Measurements from ENCODE around the gene FOXG1. TPM values are rescaled to one million over a fixed set of nuclear protein-coding genes. Genes with fewer than 3 reads are reported as not detected.

The FOXG1 gene
- total RNA-seq, 4 donors from 2014 or later = not detected

DNA sequence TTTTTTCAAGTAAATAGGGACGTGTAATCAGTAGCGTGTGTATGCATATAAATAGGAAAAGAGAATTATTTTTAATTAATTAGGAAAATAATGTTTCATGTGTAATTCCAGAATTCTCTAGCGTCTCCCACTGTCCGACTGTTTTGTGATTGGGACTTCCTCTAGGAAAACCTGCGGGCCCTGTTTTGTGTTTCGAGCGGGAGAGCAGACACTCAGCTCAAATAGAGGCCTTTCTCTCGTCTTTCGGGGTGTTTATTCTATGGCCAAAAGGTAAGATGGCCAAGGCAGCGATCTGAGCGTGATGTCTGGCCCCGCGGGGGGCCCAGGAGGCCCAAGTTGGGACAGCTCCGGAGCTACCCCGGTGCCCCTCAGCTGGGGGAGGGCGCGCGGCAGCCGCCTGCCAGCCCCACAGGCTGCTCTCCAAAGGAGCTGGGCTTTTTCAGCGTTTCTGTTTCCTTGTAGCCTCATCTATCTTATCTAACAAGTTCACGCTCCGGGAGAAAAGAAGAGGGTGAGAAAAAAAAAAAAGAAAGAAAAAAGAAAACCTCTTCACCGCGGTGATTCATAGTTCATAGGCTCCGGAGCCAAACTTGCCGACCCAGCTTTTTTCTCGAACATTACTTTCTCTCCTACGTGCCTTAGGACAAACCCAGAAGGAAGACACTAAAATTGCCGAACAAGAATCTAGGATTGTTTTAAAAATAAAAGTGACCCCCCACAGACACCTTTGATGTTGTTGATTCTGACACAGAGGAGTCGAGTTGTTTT, 7.5 kb upstream of the FOXG1 start:
- Histone ChIP-seq H3K4me3 (no peak overlapping the region), H3K9me3 (no peaks in the 10 kb centered on the region), H3K36me3 (no peaks in the 10 kb centered on the region), H3K27me3 (peaks cover 3 to 98% of the 10 kb centered on the region in 2 donors), H3K27ac (no peak overlapping the region), H3K4me1 (peaks cover 0 to 38% (median 3%) of the 10 kb centered on the region in 4 donors)
- WGBS, 2 donors = 5 to 6% methylated on average over 30 of the region's 30 CpGs
- no peak for TF ChIP-seq POLR2A (IDR thresholded peaks at IDR 0.05)
- TF ChIP-seq, protein P1, sequence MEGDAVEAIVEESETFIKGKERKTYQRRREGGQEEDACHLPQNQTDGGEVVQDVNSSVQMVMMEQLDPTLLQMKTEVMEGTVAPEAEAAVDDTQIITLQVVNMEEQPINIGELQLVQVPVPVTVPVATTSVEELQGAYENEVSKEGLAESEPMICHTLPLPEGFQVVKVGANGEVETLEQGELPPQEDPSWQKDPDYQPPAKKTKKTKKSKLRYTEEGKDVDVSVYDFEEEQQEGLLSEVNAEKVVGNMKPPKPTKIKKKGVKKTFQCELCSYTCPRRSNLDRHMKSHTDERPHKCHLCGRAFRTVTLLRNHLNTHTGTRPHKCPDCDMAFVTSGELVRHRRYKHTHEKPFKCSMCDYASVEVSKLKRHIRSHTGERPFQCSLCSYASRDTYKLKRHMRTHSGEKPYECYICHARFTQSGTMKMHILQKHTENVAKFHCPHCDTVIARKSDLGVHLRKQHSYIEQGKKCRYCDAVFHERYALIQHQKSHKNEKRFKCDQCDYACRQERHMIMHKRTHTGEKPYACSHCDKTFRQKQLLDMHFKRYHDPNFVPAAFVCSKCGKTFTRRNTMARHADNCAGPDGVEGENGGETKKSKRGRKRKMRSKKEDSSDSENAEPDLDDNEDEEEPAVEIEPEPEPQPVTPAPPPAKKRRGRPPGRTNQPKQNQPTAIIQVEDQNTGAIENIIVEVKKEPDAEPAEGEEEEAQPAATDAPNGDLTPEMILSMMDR (IDR thresholded peaks at IDR 0.05) = no peak
- no peak for TF ChIP-seq EP300 (IDR thresholded peaks at IDR 0.05)
- no peak for DNase-seq (ENCODE audit: low spot score in 2 of 2)

DNA sequence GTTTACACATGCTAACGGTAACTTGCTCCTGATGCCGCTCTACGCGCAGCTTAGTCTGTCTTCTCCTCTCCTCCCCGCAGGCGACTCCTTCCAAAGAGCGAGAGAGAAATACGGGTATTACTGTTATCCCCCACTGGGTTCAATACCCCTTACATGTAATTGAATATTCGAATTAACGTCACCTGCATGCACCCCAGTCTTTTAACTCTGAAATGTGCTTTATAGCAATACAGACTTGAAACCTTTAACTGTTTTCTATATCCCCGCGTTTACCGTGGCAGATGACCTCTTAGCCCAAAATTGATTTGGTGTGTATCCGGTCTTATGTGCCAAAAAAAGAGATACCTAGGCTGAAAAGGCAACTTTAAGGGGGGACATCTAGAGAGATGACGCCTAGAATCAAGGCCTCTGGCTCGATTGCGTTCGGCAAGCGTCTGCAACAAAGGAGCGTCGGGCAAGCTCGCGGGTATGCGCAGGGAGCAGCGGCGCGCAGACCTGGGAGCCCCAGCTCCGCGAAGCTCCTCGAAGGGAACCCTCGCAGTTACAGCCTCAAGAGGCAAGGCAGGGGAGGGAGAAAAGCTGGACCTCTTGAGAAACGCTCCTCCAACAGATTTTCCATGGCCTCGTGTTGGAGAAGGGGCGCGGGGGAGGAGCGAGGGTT, 6.8 kb upstream of the FOXG1 start:
- no peak overlapping the region for H3K4me3 ChIP-seq
- WGBS, 2 donors = 4 to 5% methylated on average over 31 to 36 of the region's 36 CpGs
- H3K27ac ChIP-seq = no peak overlapping the region
- peaks cover 3 to 100% of the 10 kb centered on the region in 2 donors for H3K27me3 ChIP-seq
- no peak for TF ChIP-seq POLR2A (IDR thresholded peaks at IDR 0.05)
- TF ChIP-seq EP300 (IDR thresholded peaks at IDR 0.05) = no peak
- TF ChIP-seq, protein P1 (IDR thresholded peaks at IDR 0.05) = no peak
- no peak for DNase-seq (ENCODE audit: low spot score in 2 of 2)
- H3K36me3 ChIP-seq = no peaks in the 10 kb centered on the region
- H3K4me1 ChIP-seq = peaks cover 0 to 34% (median 3%) of the 10 kb centered on the region in 4 donors
- H3K9me3 ChIP-seq = no peaks in the 10 kb centered on the region

DNA sequence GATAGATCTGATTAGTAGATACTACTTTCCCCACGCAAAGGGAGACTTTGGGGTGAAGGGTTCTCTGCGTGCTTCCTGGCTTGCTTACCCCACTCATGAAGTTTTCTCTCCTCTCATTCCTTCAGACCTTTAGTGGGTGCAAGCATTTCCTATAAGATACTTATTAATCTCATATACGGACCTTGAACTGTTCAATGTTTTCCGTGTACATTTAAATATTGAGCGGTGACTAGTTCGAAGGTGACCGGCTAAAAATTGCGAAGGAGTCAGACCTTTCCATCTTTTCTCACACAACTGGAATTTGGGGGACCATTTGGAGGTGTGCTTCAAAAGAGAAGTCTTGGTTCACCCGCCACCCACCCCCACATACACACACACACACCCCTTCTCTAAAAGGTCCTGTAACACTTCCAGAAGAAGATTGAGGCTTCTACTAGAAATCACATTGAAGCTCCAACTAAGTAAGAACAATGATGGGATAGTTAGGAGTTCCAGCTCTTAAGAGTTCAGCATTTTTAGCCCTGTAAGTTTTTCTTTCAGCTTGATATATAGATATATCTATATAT, 6.1 kb upstream of the FOXG1 start:
- Histone ChIP-seq H3K4me3 (no peak overlapping the region), H3K27ac (no peak overlapping the region), H3K27me3 (peaks cover 3 to 100% of the 10 kb centered on the region in 2 donors), H3K9me3 (no peaks in the 10 kb centered on the region), H3K36me3 (no peaks in the 10 kb centered on the region), H3K4me1 (peaks cover 0 to 35% (median 7%) of the 10 kb centered on the region in 4 donors)
- DNase-seq (ENCODE audit: low spot score in 2 of 2) = no peak
- 11 to 16% methylated on average over 9 of the region's 9 CpGs for WGBS, 2 donors
- TF ChIP-seq, protein P1 (IDR thresholded peaks at IDR 0.05) = no peak
- no peak for TF ChIP-seq POLR2A (IDR thresholded peaks at IDR 0.05)
- TF ChIP-seq EP300 (IDR thresholded peaks at IDR 0.05) = no peak

DNA sequence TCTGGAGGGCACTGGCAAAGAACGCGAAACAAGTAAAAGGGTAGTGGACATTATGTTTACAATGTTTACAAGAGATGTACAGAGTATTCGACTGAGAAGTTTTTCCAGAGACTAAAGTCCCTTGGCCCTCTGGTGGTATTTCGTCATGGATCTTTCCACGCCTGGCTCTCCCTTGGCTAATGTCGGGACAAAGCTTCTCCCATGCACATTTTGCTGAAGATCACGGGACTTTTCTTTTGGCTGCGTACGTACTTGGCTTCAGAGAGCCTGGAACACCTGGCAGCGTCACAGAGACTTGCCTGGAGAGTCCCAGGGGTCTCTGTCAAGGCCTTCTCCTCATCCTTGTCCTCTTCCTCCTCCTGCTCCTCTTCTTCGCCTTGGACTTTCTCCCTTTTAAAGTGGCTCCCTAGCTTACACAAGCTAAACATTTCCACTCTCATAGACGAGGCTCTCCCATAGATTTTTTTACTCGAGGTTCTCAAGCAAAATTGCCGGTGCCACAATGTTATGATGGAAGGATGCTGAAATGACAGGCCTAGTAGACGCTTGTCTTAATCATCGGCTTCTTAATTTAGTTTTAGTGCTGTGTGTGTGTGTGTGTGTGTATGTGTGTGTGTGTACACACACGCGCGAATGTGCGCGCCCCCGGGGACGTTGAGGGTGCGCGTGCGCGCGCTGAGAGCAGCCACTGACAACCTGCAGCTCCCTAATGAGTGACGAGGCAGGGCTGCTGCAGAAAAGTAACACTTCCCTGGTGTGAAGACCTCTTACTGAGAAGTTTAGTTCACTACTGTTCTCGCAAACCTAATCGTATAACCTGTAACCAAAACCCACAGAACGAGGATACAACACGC, 4.9 kb upstream of the FOXG1 start:
- H3K4me1 ChIP-seq = peaks cover 0 to 44% (median 14%) of the 10 kb centered on the region in 4 donors
- no peaks in the 10 kb centered on the region for H3K9me3 ChIP-seq
- DNase-seq (ENCODE audit: low spot score in 2 of 2) = no peak
- H3K4me3 ChIP-seq = no peak overlapping the region
- WGBS, 2 donors = 6% methylated on average over 32 to 33 of the region's 33 CpGs
- TF ChIP-seq POLR2A (IDR thresholded peaks at IDR 0.05) = no peak
- no peak for TF ChIP-seq EP300 (IDR thresholded peaks at IDR 0.05)
- TF ChIP-seq, protein P1 (IDR thresholded peaks at IDR 0.05) = no peak
- peaks cover 3 to 100% of the 10 kb centered on the region in 2 donors for H3K27me3 ChIP-seq
- H3K27ac ChIP-seq = no peak overlapping the region
- no peaks in the 10 kb centered on the region for H3K36me3 ChIP-seq
